HepG2 (cell line): ENCODE data around the gene WNT3A. TPM values are rescaled to one million over a fixed set of nuclear protein-coding genes. Genes with fewer than 3 reads are reported as not detected.

Experiments used
- DPF2 ChIP-seq: sonication (generic); formaldehyde crosslinking; IDR thresholded peaks from 2 replicates; pipeline ENCODE4 v1.4.0; 2020; ENCODE audit warnings: mild to moderate bottlenecking, low read depth, missing genetic modification reagents, borderline replicate concordance
- HOXA9 ChIP-seq: sonication (generic); formaldehyde crosslinking; IDR thresholded peaks from 2 replicates; pipeline ENCODE4 v1.8.1; 2022; ENCODE audit warnings: missing genetic modification reagents, mild to moderate bottlenecking, moderate library complexity, borderline replicate concordance
- KLF6 ChIP-seq: IDR thresholded peaks from 2 replicates; pipeline ENCODE4 v1.8.0; 2016; ENCODE audit warnings: missing biosample characterization, missing genetic modification reagents
- POLR2A ChIP-seq, 2 experiments: IDR thresholded peaks; 2 replicates each; pipeline ENCODE4 v1.6.1; 2011; ENCODE audit warnings: low read depth in 2 of 2, low read length in 2 of 2, mild to moderate bottlenecking in 1 of 2, moderate library complexity in 1 of 2; ENCODE audit not compliant: insufficient read depth in 1 of 2
- POLR2AphosphoS2 ChIP-seq: IDR thresholded peaks from 2 replicates; pipeline ENCODE4 v1.6.1; 2011; ENCODE audit warnings: low read depth, low read length, improper control_type of control experiment
- ZNF326 ChIP-seq: sonication (generic); formaldehyde crosslinking; IDR thresholded peaks from 2 replicates; pipeline ENCODE4 v1.4.0; 2020; ENCODE audit warnings: missing genetic modification reagents, borderline replicate concordance
- ZNF782 ChIP-seq: sonication (generic); formaldehyde crosslinking; IDR thresholded peaks from 2 replicates; pipeline ENCODE4 v1.4.0; 2020; ENCODE audit warnings: missing genetic modification reagents, mild to moderate bottlenecking, borderline replicate concordance
- polyA plus RNA-seq, 8 experiments: library from polyadenylated mRNA; depleted of rRNA in 3 of 8; stranded (reverse) in 7 of 8; unstranded in 1 of 8; fragments of >200 nt; fragmentation: Illumina TruSeq in 4 of 8; extraction: Trizol in 4 of 8; gene quantifications; 2 replicates each; pipeline versions ENCODE4 v1.2.1 to v1.2.3, GENCODE V29; 2011 to 2016; ENCODE audit warnings: low read depth in 4 of 8, missing spikeins in 1 of 8, mixed read lengths in 1 of 8; ENCODE audit not compliant: insufficient read depth in 1 of 8
- total RNA-seq, 5 experiments: library from RNA; depleted of rRNA; stranded (reverse); fragments of >200 nt; fragmentation: Illumina TruSeq; extraction: Trizol; gene quantifications; 2 replicates each; pipeline ENCODE4 v1.2.3, GENCODE V29; 2016; ENCODE audit warnings: low read depth in 1 of 5
- TF ChIP-seq, protein P1 (sequence below), 2 experiments: sonication (generic) in 1 of 2; formaldehyde crosslinking in 1 of 2; IDR thresholded peaks; 2 replicates each; pipeline versions ENCODE4 v1.6.1 to v1.9.0; 2014 to 2022; ENCODE audit warnings: antibody characterized with exemption in 1 of 2, borderline replicate concordance in 1 of 2, inconsistent platforms in 1 of 2, low read depth in 1 of 2, missing genetic modification reagents in 1 of 2
- TF ChIP-seq, protein P2 (sequence below): IDR thresholded peaks from 2 replicates; pipeline ENCODE4 v1.6.1; 2016; ENCODE audit warnings: control low read depth
- TF ChIP-seq, protein P3 (sequence below): sonication (generic); formaldehyde crosslinking; IDR thresholded peaks from 2 replicates; pipeline ENCODE4 v1.5.0; 2020; ENCODE audit warnings: mild to moderate bottlenecking, missing genetic modification reagents, borderline replicate concordance

WNT3A gene
- total and polyA plus RNA-seq, 2 of the 13 experiments (the other 11 are each of a cell fraction or from before 2014, with no cell fraction given): not detected

DNA sequence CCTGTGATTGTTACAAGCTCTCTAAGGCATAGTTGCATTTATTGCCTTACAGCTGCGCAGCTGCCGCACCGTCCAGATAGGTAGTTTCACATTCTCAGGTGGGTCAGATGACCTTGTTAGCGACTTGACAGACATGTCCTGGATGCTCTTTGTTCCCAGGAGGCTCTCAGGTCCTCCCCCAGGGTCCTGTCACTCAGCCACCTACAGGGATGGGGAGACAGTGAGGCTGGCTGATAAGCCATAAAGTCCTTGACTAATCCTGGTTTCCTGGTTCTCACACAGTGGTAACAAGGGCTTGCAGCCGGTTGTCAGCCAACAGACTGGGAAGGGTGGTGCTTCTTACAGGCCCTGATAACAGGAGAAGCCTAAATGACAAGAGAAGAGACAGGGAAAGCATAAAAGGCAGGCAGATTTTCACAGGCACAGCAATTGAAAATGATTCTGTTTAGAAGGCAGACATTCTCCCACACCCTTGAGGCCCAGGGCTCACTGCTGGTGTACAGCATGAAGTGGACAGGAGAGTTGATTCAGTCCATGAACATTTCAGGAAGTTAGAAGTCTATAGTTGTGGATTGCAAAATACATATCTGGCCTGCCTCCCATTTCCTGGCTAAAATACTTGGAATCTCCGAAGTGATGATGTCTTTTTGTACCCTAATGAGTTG lies 78.6 kb downstream of the WNT3A start (continued):
- TF ChIP-seq, protein P1, sequence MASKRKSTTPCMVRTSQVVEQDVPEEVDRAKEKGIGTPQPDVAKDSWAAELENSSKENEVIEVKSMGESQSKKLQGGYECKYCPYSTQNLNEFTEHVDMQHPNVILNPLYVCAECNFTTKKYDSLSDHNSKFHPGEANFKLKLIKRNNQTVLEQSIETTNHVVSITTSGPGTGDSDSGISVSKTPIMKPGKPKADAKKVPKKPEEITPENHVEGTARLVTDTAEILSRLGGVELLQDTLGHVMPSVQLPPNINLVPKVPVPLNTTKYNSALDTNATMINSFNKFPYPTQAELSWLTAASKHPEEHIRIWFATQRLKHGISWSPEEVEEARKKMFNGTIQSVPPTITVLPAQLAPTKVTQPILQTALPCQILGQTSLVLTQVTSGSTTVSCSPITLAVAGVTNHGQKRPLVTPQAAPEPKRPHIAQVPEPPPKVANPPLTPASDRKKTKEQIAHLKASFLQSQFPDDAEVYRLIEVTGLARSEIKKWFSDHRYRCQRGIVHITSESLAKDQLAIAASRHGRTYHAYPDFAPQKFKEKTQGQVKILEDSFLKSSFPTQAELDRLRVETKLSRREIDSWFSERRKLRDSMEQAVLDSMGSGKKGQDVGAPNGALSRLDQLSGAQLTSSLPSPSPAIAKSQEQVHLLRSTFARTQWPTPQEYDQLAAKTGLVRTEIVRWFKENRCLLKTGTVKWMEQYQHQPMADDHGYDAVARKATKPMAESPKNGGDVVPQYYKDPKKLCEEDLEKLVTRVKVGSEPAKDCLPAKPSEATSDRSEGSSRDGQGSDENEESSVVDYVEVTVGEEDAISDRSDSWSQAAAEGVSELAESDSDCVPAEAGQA (IDR thresholded peaks at IDR 0.05; ENCODE audit: low read depth): no peak
- TF ChIP-seq, protein P1 (CRISPR knock-in tag; IDR thresholded peaks at IDR 0.05; ENCODE audit: borderline replicate concordance): no peak
- TF ChIP-seq DPF2 (CRISPR knock-in tag) (0 out of 2 replicates have a peak, but pooled peaks have one; percentile 23), KLF6 (CRISPR knock-in tag) (no peak), HOXA9 (CRISPR knock-in tag) (no peak), ZNF782 (CRISPR knock-in tag) (0 out of 2 replicates have a peak, but pooled peaks have one; percentile 28), POLR2A (IDR thresholded peaks at IDR 0.05; ENCODE audit: insufficient read depth in 1 of 2, low read depth in 2 of 2, low read length in 2 of 2) (0 out of 4 replicates have a peak, but pooled peaks of 1 of the 2 experiments have one; percentile 9), POLR2AphosphoS2 (peak; percentile 39; the same call in 1 of the 2 replicates), ZNF326 (peak; percentile 47; the same call in 1 of the 2 replicates)
- TF ChIP-seq, protein P2, sequence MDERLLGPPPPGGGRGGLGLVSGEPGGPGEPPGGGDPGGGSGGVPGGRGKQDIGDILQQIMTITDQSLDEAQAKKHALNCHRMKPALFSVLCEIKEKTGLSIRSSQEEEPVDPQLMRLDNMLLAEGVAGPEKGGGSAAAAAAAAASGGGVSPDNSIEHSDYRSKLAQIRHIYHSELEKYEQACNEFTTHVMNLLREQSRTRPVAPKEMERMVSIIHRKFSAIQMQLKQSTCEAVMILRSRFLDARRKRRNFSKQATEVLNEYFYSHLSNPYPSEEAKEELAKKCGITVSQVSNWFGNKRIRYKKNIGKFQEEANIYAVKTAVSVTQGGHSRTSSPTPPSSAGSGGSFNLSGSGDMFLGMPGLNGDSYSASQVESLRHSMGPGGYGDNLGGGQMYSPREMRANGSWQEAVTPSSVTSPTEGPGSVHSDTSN: peak; percentile 60
- TF ChIP-seq, protein P3, sequence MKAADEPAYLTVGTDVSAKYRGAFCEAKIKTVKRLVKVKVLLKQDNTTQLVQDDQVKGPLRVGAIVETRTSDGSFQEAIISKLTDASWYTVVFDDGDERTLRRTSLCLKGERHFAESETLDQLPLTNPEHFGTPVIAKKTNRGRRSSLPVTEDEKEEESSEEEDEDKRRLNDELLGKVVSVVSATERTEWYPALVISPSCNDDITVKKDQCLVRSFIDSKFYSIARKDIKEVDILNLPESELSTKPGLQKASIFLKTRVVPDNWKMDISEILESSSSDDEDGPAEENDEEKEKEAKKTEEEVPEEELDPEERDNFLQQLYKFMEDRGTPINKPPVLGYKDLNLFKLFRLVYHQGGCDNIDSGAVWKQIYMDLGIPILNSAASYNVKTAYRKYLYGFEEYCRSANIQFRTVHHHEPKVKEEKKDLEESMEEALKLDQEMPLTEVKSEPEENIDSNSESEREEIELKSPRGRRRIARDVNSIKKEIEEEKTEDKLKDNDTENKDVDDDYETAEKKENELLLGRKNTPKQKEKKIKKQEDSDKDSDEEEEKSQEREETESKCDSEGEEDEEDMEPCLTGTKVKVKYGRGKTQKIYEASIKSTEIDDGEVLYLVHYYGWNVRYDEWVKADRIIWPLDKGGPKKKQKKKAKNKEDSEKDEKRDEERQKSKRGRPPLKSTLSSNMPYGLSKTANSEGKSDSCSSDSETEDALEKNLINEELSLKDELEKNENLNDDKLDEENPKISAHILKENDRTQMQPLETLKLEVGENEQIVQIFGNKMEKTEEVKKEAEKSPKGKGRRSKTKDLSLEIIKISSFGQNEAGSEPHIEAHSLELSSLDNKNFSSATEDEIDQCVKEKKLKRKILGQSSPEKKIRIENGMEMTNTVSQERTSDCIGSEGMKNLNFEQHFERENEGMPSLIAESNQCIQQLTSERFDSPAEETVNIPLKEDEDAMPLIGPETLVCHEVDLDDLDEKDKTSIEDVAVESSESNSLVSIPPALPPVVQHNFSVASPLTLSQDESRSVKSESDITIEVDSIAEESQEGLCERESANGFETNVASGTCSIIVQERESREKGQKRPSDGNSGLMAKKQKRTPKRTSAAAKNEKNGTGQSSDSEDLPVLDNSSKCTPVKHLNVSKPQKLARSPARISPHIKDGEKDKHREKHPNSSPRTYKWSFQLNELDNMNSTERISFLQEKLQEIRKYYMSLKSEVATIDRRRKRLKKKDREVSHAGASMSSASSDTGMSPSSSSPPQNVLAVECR (CRISPR knock-in tag): 0 out of 2 replicates have a peak, but pooled peaks have one; percentile 47
